Adrenal gland (tissue), 5 donors: ENCODE measurements around the gene ABLIM2.

ENCODE experiments used
- CTCF ChIP-seq, 6 experiments: fragments of 450-650 bp in 4 of 6; fragments of 200-600 bp in 2 of 6; sonication (generic) in 1 of 6; IDR thresholded peaks; 1 replicate in 5 of 6; 2 replicates in 1 of 6; pipeline versions ENCODE4 v1.5.1 to v1.8.0; 2016 to 2021; ENCODE audit warnings: antibody characterized with exemption in 6 of 6, mild to moderate bottlenecking in 2 of 6, moderate library complexity in 1 of 6
- POLR2A ChIP-seq, 2 donors: fragments of 450-650 bp; IDR thresholded peaks; one replicate each; pipeline ENCODE4 v1.6.1; 2017; ENCODE audit warnings: antibody characterized with exemption in 2 of 2, mild to moderate bottlenecking in 2 of 2, moderate library complexity in 1 of 2
- donor health status: DM: no; HTN: no; CAD: no.

- TF ChIP-seq CTCF (IDR thresholded peaks at IDR 0.05) (no peak), POLR2A (IDR thresholded peaks at IDR 0.05) (no peak)
Measured at GRCh38 chr4:7944599-7945220, 213.9 kb downstream of the ABLIM2 start.
